Vagina (tissue), 2 donors: ENCODE data around the gene HLA-DMA.

Experiments
- POLR2A ChIP-seq, 2 donors: fragments of 450-650 bp; IDR thresholded peaks; one replicate each; pipeline ENCODE4 v1.6.1; 2017; ENCODE audit warnings: antibody characterized with exemption in 2 of 2, mild to moderate bottlenecking in 2 of 2, moderate library complexity in 2 of 2
- POLR2AphosphoS5 ChIP-seq, 2 donors: sonication (generic); formaldehyde crosslinking; IDR thresholded peaks; one replicate each; pipeline ENCODE4 v1.9.0; 2017; ENCODE audit warnings: antibody characterized with exemption in 2 of 2, mild to moderate bottlenecking in 2 of 2, low read depth in 1 of 2; ENCODE audit not compliant: insufficient read depth in 1 of 2
- TF ChIP-seq, protein P1 (sequence below), 3 experiments: fragments of 450-650 bp in 2 of 3; fragments of 200-600 bp in 1 of 3; sonication (generic) in 1 of 3; IDR thresholded peaks; one replicate each; pipeline ENCODE4 v1.5.1; 2017 to 2019; ENCODE audit warnings: antibody characterized with exemption in 3 of 3, mild to moderate bottlenecking in 2 of 3, moderate library complexity in 2 of 3

GRCh38 chr6:32980488-32981038 lies 27.7 kb upstream of the HLA-DMA start:
- TF ChIP-seq, protein P1, sequence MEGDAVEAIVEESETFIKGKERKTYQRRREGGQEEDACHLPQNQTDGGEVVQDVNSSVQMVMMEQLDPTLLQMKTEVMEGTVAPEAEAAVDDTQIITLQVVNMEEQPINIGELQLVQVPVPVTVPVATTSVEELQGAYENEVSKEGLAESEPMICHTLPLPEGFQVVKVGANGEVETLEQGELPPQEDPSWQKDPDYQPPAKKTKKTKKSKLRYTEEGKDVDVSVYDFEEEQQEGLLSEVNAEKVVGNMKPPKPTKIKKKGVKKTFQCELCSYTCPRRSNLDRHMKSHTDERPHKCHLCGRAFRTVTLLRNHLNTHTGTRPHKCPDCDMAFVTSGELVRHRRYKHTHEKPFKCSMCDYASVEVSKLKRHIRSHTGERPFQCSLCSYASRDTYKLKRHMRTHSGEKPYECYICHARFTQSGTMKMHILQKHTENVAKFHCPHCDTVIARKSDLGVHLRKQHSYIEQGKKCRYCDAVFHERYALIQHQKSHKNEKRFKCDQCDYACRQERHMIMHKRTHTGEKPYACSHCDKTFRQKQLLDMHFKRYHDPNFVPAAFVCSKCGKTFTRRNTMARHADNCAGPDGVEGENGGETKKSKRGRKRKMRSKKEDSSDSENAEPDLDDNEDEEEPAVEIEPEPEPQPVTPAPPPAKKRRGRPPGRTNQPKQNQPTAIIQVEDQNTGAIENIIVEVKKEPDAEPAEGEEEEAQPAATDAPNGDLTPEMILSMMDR (IDR thresholded peaks at IDR 0.05) = no peak
- TF ChIP-seq POLR2A (IDR thresholded peaks at IDR 0.05) = no peak
- peak in 1 of 2 donors; percentile 18 for TF ChIP-seq POLR2AphosphoS5 (IDR thresholded peaks at IDR 0.05; ENCODE audit: insufficient read depth in 1 of 2, low read depth in 1 of 2)
